Chondrocyte (in vitro differentiated cells): ENCODE results near the gene C9orf50. TPM values are rescaled to one million over a fixed set of nuclear protein-coding genes. Genes with fewer than 3 reads are reported as not detected.
A peak's percentile ranks its signal among the peaks of the same experiment; 100 is the strongest.

ENCODE experiments used
- DNase-seq: peaks from one replicate; pipeline ENCODE4 v3.0.0; 2021; ENCODE audit warnings: mixed read lengths, low spot score
- H3K27ac Mint-ChIP-seq: one replicate; pipeline ENCODE4 v1.8.0; 2021; ENCODE audit warnings: mild to moderate bottlenecking, moderate library complexity, mixed read lengths; ENCODE audit not compliant: unreplicated experiment
- H3K27me3 Mint-ChIP-seq: 2 replicates; pipeline ENCODE4 v1.8.0; 2021; ENCODE audit warnings: low read depth, mixed read lengths
- H3K36me3 Mint-ChIP-seq: 2 replicates; pipeline ENCODE4 v1.8.0; 2021; ENCODE audit warnings: low read depth, mixed read lengths
- H3K4me1 Mint-ChIP-seq: 2 replicates; pipeline ENCODE4 v1.8.0; 2021; ENCODE audit warnings: low read depth, mild to moderate bottlenecking, mixed read lengths
- H3K4me3 Mint-ChIP-seq: one replicate; pipeline ENCODE4 v1.8.0; 2021; ENCODE audit warnings: mild to moderate bottlenecking, moderate library complexity, mixed read lengths; ENCODE audit not compliant: unreplicated experiment
- H3K9me3 Mint-ChIP-seq: 2 replicates; pipeline ENCODE4 v1.8.0; 2021; ENCODE audit warnings: low read depth, mixed read lengths
- CTCF ChIP-seq: fragments of 200-600 bp; sonication (generic); IDR thresholded peaks from 2 replicates; pipeline ENCODE4 v1.5.0; 2021; ENCODE audit warnings: antibody characterized with exemption, mild to moderate bottlenecking, moderate library complexity
- total RNA-seq: library from RNA; stranded (reverse); gene quantifications from 3 replicates; pipeline ENCODE4 v1.2.1, GENCODE V29; 2021

The C9orf50 gene
- total RNA-seq, 1 donor from 2014 or later, result 0.30 TPM

DNA sequence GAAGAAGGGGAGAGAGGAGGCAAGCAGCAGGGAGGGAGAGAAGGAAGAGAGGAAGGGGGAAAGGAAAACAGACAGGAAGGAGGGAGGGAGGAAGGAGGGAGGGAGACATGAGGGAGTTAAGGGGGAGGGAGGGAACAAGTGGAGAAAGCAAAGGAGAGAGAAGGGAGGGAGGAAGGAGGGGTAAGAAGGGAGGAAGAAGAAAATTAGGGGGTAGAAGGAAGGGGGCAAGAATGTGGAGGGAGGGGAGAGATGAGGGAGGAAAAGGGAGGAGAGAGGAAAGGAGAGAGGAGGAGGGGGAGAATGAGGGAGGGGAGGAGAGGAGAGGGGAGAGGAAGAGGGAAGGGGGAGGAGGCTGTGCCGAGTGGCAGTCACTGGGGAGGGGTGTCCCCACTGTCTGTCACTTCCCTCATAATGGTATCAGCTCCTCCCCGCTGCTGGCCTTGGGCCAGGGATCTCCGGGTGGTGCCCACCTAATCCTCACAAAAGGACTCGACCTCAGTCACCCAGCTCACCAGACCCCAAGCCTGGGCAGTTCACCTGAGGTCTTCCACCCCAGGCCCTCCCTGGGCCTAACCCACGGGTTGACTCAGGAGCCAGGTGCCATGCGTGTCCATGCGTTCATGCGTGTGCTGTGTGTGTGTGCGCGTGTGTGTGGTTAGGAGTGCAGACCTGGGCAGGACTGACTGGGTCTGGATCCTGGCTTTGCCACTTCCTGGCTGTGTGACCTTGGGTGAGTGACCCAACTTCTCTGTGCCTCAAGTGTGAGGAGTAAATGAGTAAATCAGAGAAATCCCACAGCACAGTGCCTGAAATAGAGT, 18.1 kb downstream of the C9orf50 start:
- no peak for DNase-seq
- no peaks in the 10 kb centered on the region for H3K9me3 Mint-ChIP-seq
- H3K4me3 Mint-ChIP-seq, result no peak overlapping the region
- H3K27me3 Mint-ChIP-seq, result no peaks in the 10 kb centered on the region
- no peaks in the 10 kb centered on the region for H3K36me3 Mint-ChIP-seq
- H3K4me1 Mint-ChIP-seq, result peaks cover 20% of the 10 kb centered on the region
- H3K27ac Mint-ChIP-seq, result no peak overlapping the region
- TF ChIP-seq CTCF, result no peak

DNA sequence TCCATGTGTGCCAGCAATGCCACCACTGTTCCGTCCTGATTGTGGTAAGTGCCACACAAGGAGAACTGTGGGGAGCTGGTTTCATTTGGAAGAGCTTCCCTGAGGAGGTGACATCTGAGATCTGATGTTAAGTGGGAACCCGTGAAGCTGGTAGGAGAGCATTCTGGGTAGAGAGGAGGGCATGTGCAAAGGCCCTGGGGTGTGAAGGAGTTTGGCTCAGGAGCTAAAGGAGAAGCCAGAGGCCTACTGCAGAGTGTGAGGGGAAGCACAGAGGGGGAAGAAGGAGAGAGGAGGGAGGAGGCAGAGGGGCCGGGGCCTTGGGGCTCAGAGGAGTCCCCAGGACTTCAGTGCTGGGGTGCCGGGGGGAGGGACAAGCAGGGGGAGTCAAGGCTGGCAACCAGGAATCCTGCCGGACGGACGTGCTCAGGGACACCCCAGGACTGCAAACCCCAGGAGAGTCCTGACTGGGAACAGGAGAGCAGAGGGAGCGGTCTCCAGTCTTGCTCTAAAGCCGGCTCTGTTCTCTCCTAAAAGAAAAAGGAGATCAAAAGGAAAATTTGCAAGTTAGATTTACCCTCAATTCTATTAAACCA, 19.7 kb downstream of the C9orf50 start:
- Mint-ChIP-seq H3K9me3 (no peaks in the 10 kb centered on the region), H3K27me3 (no peaks in the 10 kb centered on the region), H3K36me3 (no peaks in the 10 kb centered on the region), H3K4me1 (peaks cover 14% of the 10 kb centered on the region), H3K27ac (no peak overlapping the region), H3K4me3 (no peak overlapping the region)
- DNase-seq, result no peak
- TF ChIP-seq CTCF, result no peak

DNA sequence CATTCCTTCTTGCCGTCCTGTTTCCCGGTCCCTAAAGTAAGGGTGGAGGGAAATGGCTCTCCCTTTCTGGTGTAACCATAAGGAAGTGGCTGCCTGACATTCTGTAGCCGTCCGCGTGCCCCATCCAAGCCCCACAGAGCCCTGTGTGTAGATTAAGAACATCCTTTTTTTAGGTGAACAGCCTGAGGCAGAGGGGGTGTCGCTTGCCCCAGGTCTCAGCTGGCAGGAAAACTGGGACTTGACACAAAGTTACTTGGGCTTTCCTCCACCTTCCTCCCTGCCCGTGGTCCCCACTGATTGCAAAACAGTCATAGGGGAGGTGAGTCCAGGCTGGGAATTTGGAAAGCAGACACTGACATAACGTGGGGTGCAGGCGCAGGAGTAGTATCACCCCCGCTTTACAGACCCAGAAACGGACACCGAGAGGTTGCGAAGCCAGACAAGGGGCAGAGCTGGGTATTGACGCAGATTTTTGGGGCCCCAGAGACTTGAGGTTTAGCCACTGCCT, 22.8 kb downstream of the C9orf50 start:
- Mint-ChIP-seq H3K27ac (no peak overlapping the region), H3K27me3 (no peaks in the 10 kb centered on the region), H3K9me3 (no peaks in the 10 kb centered on the region), H3K4me1 (peaks cover 22% of the 10 kb centered on the region), H3K4me3 (peak overlapping the region; percentile 22), H3K36me3 (no peaks in the 10 kb centered on the region)
- DNase-seq, result no peak
- no peak for TF ChIP-seq CTCF

GRCh38 chr9:129597355-129598088, 23.4 kb downstream of the C9orf50 start:
- Mint-ChIP-seq H3K4me1 (peaks cover 22% of the 10 kb centered on the region), H3K4me3 (no peak overlapping the region), H3K36me3 (no peaks in the 10 kb centered on the region), H3K27me3 (no peaks in the 10 kb centered on the region), H3K9me3 (no peaks in the 10 kb centered on the region), H3K27ac (no peak overlapping the region)
- TF ChIP-seq CTCF, result no peak
- no peak for DNase-seq
